Endothelial cell of umbilical vein (primary cell): ENCODE results near the gene NHSL2. TPM values are rescaled to one million over a fixed set of nuclear protein-coding genes. Genes with fewer than 3 reads are reported as not detected.

Experiments used
- BruUV-seq: library from RNA; stranded (reverse); fragments of 400-500 nt; replicated peaks from 2 replicates; lab custom pipeline; 2021; lab: Mats Ljungman, UMichigan
- CTCF ChIA-PET: fragments of 300-600, 350-600 bp; sonication (Branson Sonifier 250); formaldehyde crosslinking; loops from one replicate; lab custom pipeline; 2021; ENCODE audit warnings: antibody characterized with exemption, inconsistent platforms; lab: Charles Lee
- POLR2A ChIA-PET: fragments of 300-600, 350-600 bp; sonication (Branson Sonifier 250); formaldehyde crosslinking; loops from one replicate; lab custom pipeline; 2021; ENCODE audit warnings: antibody characterized with exemption, inconsistent platforms; lab: Charles Lee
- DNase-seq: peaks from one replicate; pipeline ENCODE4 v3.0.0-alpha.2; 2011; ENCODE audit warnings: low read depth, low spot score
- FAIRE-seq: peaks from 2 replicates; lab custom pipeline; 2011; peaks lifted over from hg19 to GRCh38; lab: Jason Lieb, UNC
- H2AFZ ChIP-seq: 2 replicates; pipeline ENCODE4 v1.6.0; 2012; ENCODE audit warnings: low read depth, low read length, control low read depth, inconsistent platforms
- H3K27ac ChIP-seq: 2 replicates; pipeline ENCODE4 v1.5.1; 2011; ENCODE audit warnings: low read depth, mild to moderate bottlenecking, control low read depth, low read length, moderate library complexity; ENCODE audit not compliant: insufficient read depth
- H3K27me3 ChIP-seq, 2 experiments: 2 replicates each; pipeline versions ENCODE4 v1.6.0 to v1.6.1; 2011; ENCODE audit warnings: low read length in 2 of 2, mixed read lengths in 1 of 2; ENCODE audit not compliant: control insufficient read depth in 2 of 2, insufficient read depth in 2 of 2
- H3K36me3 ChIP-seq, 2 experiments: 2 replicates in 1 of 2; 3 replicates in 1 of 2; pipeline ENCODE4 v1.5.1; 2011; ENCODE audit warnings: low read length in 2 of 2, mild to moderate bottlenecking in 1 of 2, moderate library complexity in 1 of 2; ENCODE audit not compliant: control insufficient read depth in 2 of 2, insufficient read depth in 2 of 2; ENCODE audit errors: extremely low read depth in 1 of 2
- H3K4me1 ChIP-seq: 3 replicates; pipeline ENCODE4 v1.5.1; 2011; ENCODE audit warnings: mild to moderate bottlenecking, low read length; ENCODE audit not compliant: control insufficient read depth, insufficient read depth; ENCODE audit errors: extremely low read depth
- H3K4me2 ChIP-seq: 2 replicates; pipeline ENCODE4 v1.6.1; 2011; ENCODE audit warnings: low read length, control low read depth, mixed read lengths; ENCODE audit not compliant: insufficient read depth
- H3K4me3 ChIP-seq, 3 experiments: fragments of 200-600 bp in 1 of 3; sonication (generic), shearing (Covaris generic) in 1 of 3; replicated peaks in 1 of 3; 2 replicates each; pipeline ENCODE4 v1.5.1; 2011 to 2016; ENCODE audit warnings: control low read depth in 3 of 3, low read length in 3 of 3, mild to moderate bottlenecking in 2 of 3, inconsistent platforms in 1 of 3, low read depth in 1 of 3, moderate library complexity in 1 of 3; ENCODE audit not compliant: insufficient read depth in 1 of 3
- H3K79me2 ChIP-seq: 2 replicates; pipeline ENCODE4 v1.6.0; 2012; ENCODE audit warnings: low read length, inconsistent platforms; ENCODE audit not compliant: control insufficient read depth, insufficient read depth
- H3K9ac ChIP-seq: replicated peaks from 2 replicates; pipeline ENCODE3; 2011; ENCODE audit warnings: low read length, control low read depth; ENCODE audit not compliant: insufficient read depth; ENCODE audit errors: extremely low read depth
- H3K9me1 ChIP-seq: replicated peaks from 3 replicates; pipeline ENCODE4 v1.6.0; 2011; ENCODE audit warnings: mild to moderate bottlenecking, low read length; ENCODE audit not compliant: control insufficient read depth, insufficient read depth; ENCODE audit errors: extremely low read depth
- H3K9me3 ChIP-seq: replicated peaks from 2 replicates; pipeline ENCODE4 v1.5.1; 2012; ENCODE audit warnings: low read length, inconsistent platforms; ENCODE audit not compliant: control insufficient read depth, insufficient read depth
- H4K20me1 ChIP-seq: replicated peaks from 2 replicates; pipeline ENCODE3; 2011; ENCODE audit warnings: mild to moderate bottlenecking, low read length; ENCODE audit not compliant: control insufficient read depth, insufficient read depth; ENCODE audit errors: extremely low read depth
- EZH2 ChIP-seq: IDR thresholded peaks from 2 replicates; pipeline ENCODE4 v1.6.1; 2012; ENCODE audit warnings: borderline replicate concordance, low read depth, mild to moderate bottlenecking, moderate library complexity, low read length, inconsistent platforms; ENCODE audit not compliant: severe bottlenecking
- FOS ChIP-seq: IDR thresholded peaks from 2 replicates; pipeline ENCODE4 v1.6.1; 2011; ENCODE audit warnings: mild to moderate bottlenecking, low read length, moderate library complexity, borderline replicate concordance; ENCODE audit not compliant: insufficient read depth
- GATA2 ChIP-seq: IDR thresholded peaks from 2 replicates; pipeline ENCODE4 v1.7.0; 2011; ENCODE audit warnings: low read depth, mild to moderate bottlenecking, moderate library complexity, mixed read lengths, low read length; ENCODE audit not compliant: insufficient read length, insufficient read depth
- JUN ChIP-seq: IDR thresholded peaks from 2 replicates; pipeline ENCODE4 v1.6.1; 2011; ENCODE audit warnings: borderline replicate concordance, low read depth; ENCODE audit not compliant: insufficient read length, insufficient read depth
- MYC ChIP-seq: IDR thresholded peaks from one replicate; pipeline ENCODE4 v1.6.1; 2011; ENCODE audit warnings: mild to moderate bottlenecking, low read depth, low read length
- POLR2A ChIP-seq: IDR thresholded peaks from 2 replicates; pipeline ENCODE4 v1.6.1; 2012; ENCODE audit warnings: low read depth, mild to moderate bottlenecking, control low read depth, low read length
- POLR2AphosphoS5 ChIP-seq: IDR thresholded peaks from 2 replicates; pipeline ENCODE4 v1.6.1; 2012; ENCODE audit warnings: low read depth, mild to moderate bottlenecking, control low read depth, low read length, moderate library complexity; ENCODE audit not compliant: insufficient read depth
- dilution Hi-C: fragments of 300-500 bp; cut with MboI; formaldehyde crosslinking; loops from one replicate; pipeline ENCODE4 v1.15.0; 2019; ENCODE audit warnings: low sequenced_read_pairs; ENCODE audit not compliant: extremely low pct_ligation_motif_present
- intact Hi-C: fragments of 100-400 bp; cut with micrococcal nuclease; formaldehyde crosslinking; loops from one replicate; pipeline ENCODE4 v1.10.0; 2022
- polyA plus RNA-seq, 4 experiments: library from polyadenylated mRNA; depleted of rRNA in 3 of 4; stranded (reverse) in 3 of 4; unstranded in 1 of 4; fragments of >200 nt; gene quantifications; 2 replicates each; pipeline versions ENCODE4 v1.2.1 to v1.2.3, GENCODE V29; 2011 to 2012; ENCODE audit warnings: missing spikeins in 1 of 4
- total RNA-seq: library from RNA; stranded (reverse); gene quantifications from 2 replicates; pipeline ENCODE4 v1.2.3, GENCODE V29; 2021
- TF ChIP-seq, protein P1 (sequence below): IDR thresholded peaks from 2 replicates; pipeline ENCODE4 v1.6.1; 2011; ENCODE audit not compliant: insufficient read depth, insufficient read length
- TF ChIP-seq, protein P2 (sequence below), 2 donors: IDR thresholded peaks; 1 replicate in 1 of 2; 2 replicates in 1 of 2; pipeline ENCODE4 v1.5.1; 2011; ENCODE audit warnings: low read length in 2 of 2, mild to moderate bottlenecking in 2 of 2, moderate library complexity in 2 of 2, control low read depth in 1 of 2, inconsistent platforms in 1 of 2, low read depth in 1 of 2; ENCODE audit not compliant: insufficient read depth in 1 of 2; ENCODE audit errors: extremely low read depth in 1 of 2

NHSL2 gene
- total and polyA plus RNA-seq, 2 donors (not counting 3 experiments of a cell fraction or from before 2014, with no cell fraction given) = 23.5 to 49.9 TPM

DNA sequence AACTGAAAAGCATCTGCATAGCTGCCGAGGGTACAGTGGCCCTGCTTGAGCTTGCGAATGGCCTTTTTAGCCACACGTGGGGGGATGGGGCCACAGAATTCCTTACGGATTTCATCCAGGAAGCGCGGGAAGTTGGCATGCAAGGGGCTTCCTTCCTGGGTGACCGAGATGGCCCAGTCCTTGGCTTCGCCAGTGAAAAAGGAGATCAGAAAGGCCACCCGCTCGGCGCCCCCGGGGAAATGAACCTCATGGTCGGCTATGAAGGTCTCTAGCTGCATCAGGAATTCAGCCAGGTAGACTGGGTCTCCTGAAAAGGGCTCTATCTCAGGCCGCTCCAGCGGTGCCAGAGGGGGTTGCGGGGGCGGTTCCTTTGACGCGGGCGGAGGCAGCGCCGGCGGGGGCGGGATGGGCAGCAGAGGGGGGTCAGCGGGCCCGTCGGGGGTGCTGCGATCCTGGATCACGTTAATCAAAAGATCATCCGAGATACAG lies 220.2 kb downstream of the NHSL2 start:
- H3K9ac ChIP-seq = no peak overlapping the region
- dilution Hi-C loops = no loop called here
- peak; percentile 26 for FAIRE-seq
- no peaks in the 10 kb centered on the region for H4K20me1 ChIP-seq
- no peaks in the 10 kb centered on the region for H3K9me1 ChIP-seq
- H3K9me3 ChIP-seq = no peaks in the 10 kb centered on the region
- H3K27me3 ChIP-seq = no peaks in the 10 kb centered on the region
- CTCF ChIA-PET = interaction anchor here (0.9 to 1.5 kb wide), 5 partner anchors 109 to 221 kb away, joined by 3 to 4 read pairs (median 3); no protein-coding TSS in a partner anchor
- peak overlapping the region; percentile 67 for H3K4me2 ChIP-seq
- TF ChIP-seq FOS (no peak), GATA2 (no peak), EZH2 (no peak), POLR2A (no peak), JUN (no peak), MYC (no peak), POLR2AphosphoS5 (no peak)
- TF ChIP-seq, protein P1, sequence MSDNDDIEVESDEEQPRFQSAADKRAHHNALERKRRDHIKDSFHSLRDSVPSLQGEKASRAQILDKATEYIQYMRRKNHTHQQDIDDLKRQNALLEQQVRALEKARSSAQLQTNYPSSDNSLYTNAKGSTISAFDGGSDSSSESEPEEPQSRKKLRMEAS = no peak
- TF ChIP-seq, protein P2, sequence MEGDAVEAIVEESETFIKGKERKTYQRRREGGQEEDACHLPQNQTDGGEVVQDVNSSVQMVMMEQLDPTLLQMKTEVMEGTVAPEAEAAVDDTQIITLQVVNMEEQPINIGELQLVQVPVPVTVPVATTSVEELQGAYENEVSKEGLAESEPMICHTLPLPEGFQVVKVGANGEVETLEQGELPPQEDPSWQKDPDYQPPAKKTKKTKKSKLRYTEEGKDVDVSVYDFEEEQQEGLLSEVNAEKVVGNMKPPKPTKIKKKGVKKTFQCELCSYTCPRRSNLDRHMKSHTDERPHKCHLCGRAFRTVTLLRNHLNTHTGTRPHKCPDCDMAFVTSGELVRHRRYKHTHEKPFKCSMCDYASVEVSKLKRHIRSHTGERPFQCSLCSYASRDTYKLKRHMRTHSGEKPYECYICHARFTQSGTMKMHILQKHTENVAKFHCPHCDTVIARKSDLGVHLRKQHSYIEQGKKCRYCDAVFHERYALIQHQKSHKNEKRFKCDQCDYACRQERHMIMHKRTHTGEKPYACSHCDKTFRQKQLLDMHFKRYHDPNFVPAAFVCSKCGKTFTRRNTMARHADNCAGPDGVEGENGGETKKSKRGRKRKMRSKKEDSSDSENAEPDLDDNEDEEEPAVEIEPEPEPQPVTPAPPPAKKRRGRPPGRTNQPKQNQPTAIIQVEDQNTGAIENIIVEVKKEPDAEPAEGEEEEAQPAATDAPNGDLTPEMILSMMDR (IDR thresholded peaks at IDR 0.05; ENCODE audit: extremely low read depth in 1 of 2, insufficient read depth in 1 of 2, low read depth in 1 of 2, low read length in 2 of 2) = no peak
- H3K36me3 ChIP-seq = peaks cover 6 to 11% of the 10 kb centered on the region in 2 experiments
- no peak for DNase-seq
- POLR2A ChIA-PET = no interaction called here
- no peak overlapping the region for H3K27ac ChIP-seq
- no TSS peak for BruUV-seq
- intact Hi-C loops = no loop called here
- H3K4me1 ChIP-seq = peaks cover 29% of the 10 kb centered on the region
- peak overlapping the region; percentile 10 to 37 (median 32) for H3K4me3 ChIP-seq
- H2AFZ ChIP-seq = no peak overlapping the region
- peaks cover 9% of the 10 kb centered on the region for H3K79me2 ChIP-seq
